K562 (cell line): ENCODE data around the gene NIPSNAP2. TPM values are rescaled to one million over a fixed set of nuclear protein-coding genes. Genes with fewer than 3 reads are reported as not detected.

Source experiments
- ARID4B ChIP-seq: sonication (generic); formaldehyde crosslinking; IDR thresholded peaks from 2 replicates; pipeline ENCODE4 v1.8.0; 2022; ENCODE audit warnings: mild to moderate bottlenecking, missing genetic modification reagents
- CTCFL ChIP-seq: IDR thresholded peaks from 2 replicates; pipeline ENCODE4 v1.6.1; 2011; ENCODE audit warnings: borderline replicate concordance, low read depth, mild to moderate bottlenecking, moderate library complexity, low read length; ENCODE audit not compliant: insufficient read depth, poor library complexity, severe bottlenecking
- ELF2 ChIP-seq: fragments of 250-450 bp; sonication (Bioruptor Pico); IDR thresholded peaks from 2 replicates; pipeline ENCODE4 v1.5.0; 2021; ENCODE audit warnings: mild to moderate bottlenecking
- HMG20B ChIP-seq: fragments of 250-450 bp; sonication (Bioruptor Pico); IDR thresholded peaks from 2 replicates; pipeline ENCODE4 v1.5.0; 2021; ENCODE audit warnings: mild to moderate bottlenecking
- L3MBTL2 ChIP-seq: fragments of 450-650 bp; IDR thresholded peaks from 2 replicates; pipeline ENCODE4 v1.6.1; 2016; ENCODE audit warnings: mild to moderate bottlenecking, moderate library complexity
- MYNN ChIP-seq, 2 experiments: sonication (generic); formaldehyde crosslinking in 1 of 2; IDR thresholded peaks; 2 replicates each; pipeline versions ENCODE4 v1.5.0 to v1.6.1; 2016 to 2020; ENCODE audit warnings: antibody characterized with exemption in 1 of 2, missing genetic modification reagents in 1 of 2
- NFRKB ChIP-seq: fragments of 450-650 bp; IDR thresholded peaks from 2 replicates; pipeline ENCODE4 v1.6.1; 2016; ENCODE audit warnings: low read depth
- RREB1 ChIP-seq: fragments of 250-450 bp; sonication (Bioruptor Pico); IDR thresholded peaks from 2 replicates; pipeline ENCODE4 v1.4.0; 2020
- TAF1 ChIP-seq: IDR thresholded peaks from 2 replicates; pipeline ENCODE4 v1.6.1; 2011; ENCODE audit warnings: mild to moderate bottlenecking, low read length, moderate library complexity; ENCODE audit not compliant: insufficient read depth, control insufficient read depth, severe bottlenecking; ENCODE audit errors: extremely low read depth
- TAF7 ChIP-seq: fragments of 450-650 bp; IDR thresholded peaks from 2 replicates; pipeline ENCODE4 v1.6.1; 2016; ENCODE audit warnings: missing genetic modification characterization, missing compliant biosample characterization
- polyA plus RNA-seq, 8 experiments: library from polyadenylated mRNA; depleted of rRNA in 4 of 8; stranded (reverse) in 5 of 8; unstranded in 3 of 8; fragments of >200 nt; fragmentation: Nextera tagmentation in 2 of 8; fragmentation: Illumina TruSeq in 1 of 8; extraction: Ambion mirVana in 2 of 8; extraction: Trizol in 1 of 8; gene quantifications; 2 replicates each; pipeline versions ENCODE4 v1.2.1 to v1.2.3, GENCODE V29; 2011 to 2014; ENCODE audit warnings: inconsistent platforms in 1 of 8, missing spikeins in 1 of 8
- total RNA-seq, 7 experiments: library from RNA; depleted of rRNA in 6 of 7; stranded (reverse); fragments of >200 nt in 6 of 7; fragmentation: Illumina TruSeq in 2 of 7; extraction: Trizol in 2 of 7; gene quantifications; 2 replicates each; pipeline versions ENCODE4 v1.2.1 to v1.2.3, GENCODE V29; 2011 to 2021; ENCODE audit warnings: low replicate concordance in 1 of 7
- TF ChIP-seq, protein P1 (sequence below): sonication (generic); formaldehyde crosslinking; IDR thresholded peaks from 2 replicates; pipeline ENCODE4 v1.8.1; 2023; ENCODE audit warnings: mild to moderate bottlenecking, missing genetic modification reagents

NIPSNAP2 gene
- total and polyA plus RNA-seq, 9 of the 15 experiments (the other 6 are each of a cell fraction or from before 2014, with no cell fraction given): 24.9 to 107 (median 53.0) TPM

DNA sequence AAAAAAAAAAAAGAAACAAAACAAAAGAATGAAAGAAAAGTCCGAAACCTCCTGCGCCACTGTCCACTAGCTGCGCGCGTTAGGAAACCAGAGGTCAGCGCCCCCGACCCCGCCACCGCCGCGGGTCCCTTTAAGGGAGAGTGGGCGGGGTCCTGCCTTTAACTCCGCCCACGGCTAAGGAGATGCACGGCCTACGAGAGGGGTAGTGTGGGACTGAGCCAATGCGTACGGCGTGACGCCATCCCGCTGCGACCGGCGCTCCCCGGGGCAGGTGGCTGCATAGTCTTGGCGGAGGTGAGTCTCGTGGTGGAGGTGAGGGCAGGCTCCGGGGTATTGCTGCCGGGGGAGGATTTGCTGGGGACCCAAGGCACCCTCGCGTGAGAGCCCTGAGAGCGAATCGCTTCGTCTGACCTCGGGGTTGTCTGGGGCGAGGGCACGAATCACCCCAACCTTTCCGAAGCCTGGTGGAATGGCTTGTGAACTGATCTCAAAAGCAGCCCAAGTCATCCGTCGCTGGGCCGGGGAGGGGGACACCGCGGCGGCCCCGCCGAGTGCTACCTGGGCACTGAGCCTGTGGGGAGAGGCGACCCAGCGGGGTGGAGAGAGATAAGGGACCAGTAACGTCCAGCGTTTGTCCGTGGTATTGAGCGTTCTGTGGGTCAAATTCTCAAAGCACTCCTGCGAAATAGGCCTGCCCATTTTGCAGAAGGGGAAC is 12.6 kb upstream of the NIPSNAP2 start, which contains the start of gene MRPS17 (continued):
- TF ChIP-seq, protein P1, sequence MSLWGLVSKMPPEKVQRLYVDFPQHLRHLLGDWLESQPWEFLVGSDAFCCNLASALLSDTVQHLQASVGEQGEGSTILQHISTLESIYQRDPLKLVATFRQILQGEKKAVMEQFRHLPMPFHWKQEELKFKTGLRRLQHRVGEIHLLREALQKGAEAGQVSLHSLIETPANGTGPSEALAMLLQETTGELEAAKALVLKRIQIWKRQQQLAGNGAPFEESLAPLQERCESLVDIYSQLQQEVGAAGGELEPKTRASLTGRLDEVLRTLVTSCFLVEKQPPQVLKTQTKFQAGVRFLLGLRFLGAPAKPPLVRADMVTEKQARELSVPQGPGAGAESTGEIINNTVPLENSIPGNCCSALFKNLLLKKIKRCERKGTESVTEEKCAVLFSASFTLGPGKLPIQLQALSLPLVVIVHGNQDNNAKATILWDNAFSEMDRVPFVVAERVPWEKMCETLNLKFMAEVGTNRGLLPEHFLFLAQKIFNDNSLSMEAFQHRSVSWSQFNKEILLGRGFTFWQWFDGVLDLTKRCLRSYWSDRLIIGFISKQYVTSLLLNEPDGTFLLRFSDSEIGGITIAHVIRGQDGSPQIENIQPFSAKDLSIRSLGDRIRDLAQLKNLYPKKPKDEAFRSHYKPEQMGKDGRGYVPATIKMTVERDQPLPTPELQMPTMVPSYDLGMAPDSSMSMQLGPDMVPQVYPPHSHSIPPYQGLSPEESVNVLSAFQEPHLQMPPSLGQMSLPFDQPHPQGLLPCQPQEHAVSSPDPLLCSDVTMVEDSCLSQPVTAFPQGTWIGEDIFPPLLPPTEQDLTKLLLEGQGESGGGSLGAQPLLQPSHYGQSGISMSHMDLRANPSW: no peak
- TF ChIP-seq HMG20B (CRISPR knock-in tag) (no peak), L3MBTL2 (peak; percentile 83), ELF2 (CRISPR knock-in tag) (no peak), CTCFL (no peak), RREB1 (CRISPR knock-in tag) (no peak), MYNN (IDR thresholded peaks at IDR 0.05) (no peak), MYNN (CRISPR knock-in tag; IDR thresholded peaks at IDR 0.05) (no peak), ARID4B (CRISPR knock-in tag) (peak; percentile 88), TAF7 (tag) (peak; percentile 67), NFRKB (0 out of 2 replicates have a peak, but pooled peaks have one; percentile 28), TAF1 (peak; percentile 84)
